Measurements from ENCODE around the gene EYA2. TPM values are rescaled to one million over a fixed set of nuclear protein-coding genes. Genes with fewer than 3 reads are reported as not detected.

Gene EYA2
- total RNA-seq, 1 donor from 2014 or later: 8.1 TPM

DNA sequence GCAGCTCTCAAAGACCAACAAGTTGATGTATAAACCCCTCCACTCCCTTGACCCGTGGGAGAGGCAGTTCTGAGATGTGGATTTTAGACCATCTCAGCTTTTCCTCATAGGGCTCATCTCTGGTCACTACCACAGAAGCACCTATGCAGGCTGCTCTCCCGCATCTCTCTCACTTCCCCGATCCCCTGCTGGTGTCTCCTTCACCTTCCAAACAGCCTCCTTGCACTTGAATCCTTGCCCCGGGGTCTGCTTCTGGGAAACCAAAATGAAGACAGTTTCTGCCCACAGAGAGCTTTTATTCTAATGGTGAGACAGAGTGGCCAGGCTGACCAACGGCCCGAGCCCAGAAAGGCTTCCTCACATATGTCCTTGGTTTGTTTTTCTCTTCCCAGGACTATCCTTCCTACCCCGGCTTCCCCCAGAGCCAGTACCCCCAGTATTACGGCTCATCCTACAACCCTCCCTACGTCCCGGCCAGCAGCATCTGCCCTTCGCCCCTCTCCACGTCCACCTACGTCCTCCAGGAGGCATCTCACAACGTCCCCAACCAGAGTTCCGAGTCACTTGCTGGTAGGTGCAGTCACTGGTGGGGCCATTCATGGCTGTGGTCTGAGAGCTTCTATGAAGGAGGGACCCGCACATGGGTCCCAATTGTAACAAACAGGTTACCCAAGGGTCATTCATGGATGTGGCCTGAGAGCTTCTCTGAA is 179.3 kb downstream of the EYA2 start:
- no peak for DNase-seq (ENCODE audit: extremely low spot score, unreplicated experiment)
- no peak for TF ChIP-seq CTCF (conservative IDR thresholded peaks at IDR 0.05)

GRCh38 chr20:47075263-47075662 is 180.6 kb downstream of the EYA2 start:
- Mint-ChIP-seq H3K27ac (no peak overlapping the region), H3K27me3 (no peaks in the 10 kb centered on the region), H3K9me3 (peaks cover 11% of the 10 kb centered on the region), H3K4me1 (ENCODE audit: unreplicated experiment) (no peaks in the 10 kb centered on the region), H3K4me3 (no peak overlapping the region), H3K36me3 (peaks cover 22% of the 10 kb centered on the region)
- DNase-seq (ENCODE audit: extremely low spot score, unreplicated experiment): no peak
- TF ChIP-seq CTCF (conservative IDR thresholded peaks at IDR 0.05): no peak

More for the DNA sequence above, 179.3 kb downstream of the EYA2 start:
- H3K36me3 Mint-ChIP-seq: peaks cover 22% of the 10 kb centered on the region
- H3K4me1 Mint-ChIP-seq (ENCODE audit: unreplicated experiment): no peaks in the 10 kb centered on the region
- H3K27me3 Mint-ChIP-seq: no peaks in the 10 kb centered on the region
- no peak overlapping the region for H3K27ac Mint-ChIP-seq
- H3K9me3 Mint-ChIP-seq: peaks cover 11% of the 10 kb centered on the region
- no peak overlapping the region for H3K4me3 Mint-ChIP-seq

DNA sequence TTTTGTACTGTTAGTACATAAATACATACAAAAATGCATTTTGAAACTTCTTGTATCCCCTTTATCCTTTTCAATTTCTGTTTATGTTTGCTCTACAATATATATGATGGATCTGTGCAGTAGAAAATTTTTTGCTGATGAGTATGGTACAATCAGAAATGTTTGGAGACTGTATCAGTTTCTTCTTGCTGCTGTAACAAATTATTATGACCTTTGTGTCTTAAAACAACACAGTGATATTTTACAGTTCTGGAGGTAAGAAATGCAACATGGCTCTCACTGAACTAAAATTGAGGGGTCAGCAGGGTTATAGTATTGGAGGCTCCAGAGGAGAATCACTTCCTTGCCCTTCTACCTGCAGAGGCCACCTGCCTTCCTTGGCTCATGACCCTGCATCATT is 184.4 kb downstream of the EYA2 start:
- peaks cover 11% of the 10 kb centered on the region for H3K9me3 Mint-ChIP-seq
- H3K36me3 Mint-ChIP-seq: peaks cover 17% of the 10 kb centered on the region
- no peak for DNase-seq (ENCODE audit: extremely low spot score, unreplicated experiment)
- H3K27ac Mint-ChIP-seq: no peak overlapping the region
- no peaks in the 10 kb centered on the region for H3K4me1 Mint-ChIP-seq (ENCODE audit: unreplicated experiment)
- no peaks in the 10 kb centered on the region for H3K27me3 Mint-ChIP-seq
- no peak for TF ChIP-seq CTCF (conservative IDR thresholded peaks at IDR 0.05)
- no peak overlapping the region for H3K4me3 Mint-ChIP-seq

DNA sequence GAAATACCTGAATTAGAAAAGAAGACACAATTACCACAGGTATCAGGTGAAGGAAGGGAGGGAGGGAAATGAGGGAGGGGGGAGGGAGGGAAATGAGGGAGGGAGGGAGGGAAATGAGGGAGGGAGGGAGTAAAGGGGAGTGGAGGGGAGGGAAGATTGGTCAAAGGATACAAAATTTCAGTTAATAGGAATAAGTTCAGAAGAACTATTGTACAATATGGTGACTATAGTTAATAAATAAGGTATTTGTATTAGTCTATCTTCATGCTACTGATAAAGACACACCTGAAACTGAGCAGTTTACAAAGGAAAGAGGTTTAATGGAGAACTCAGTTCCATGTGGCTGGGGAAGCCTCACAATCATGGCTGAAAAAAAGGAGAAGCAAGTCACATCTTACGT is 185.7 kb downstream of the EYA2 start:
- Mint-ChIP-seq H3K4me1 (ENCODE audit: unreplicated experiment) (no peaks in the 10 kb centered on the region), H3K27ac (no peak overlapping the region), H3K36me3 (peaks cover 15% of the 10 kb centered on the region), H3K9me3 (peaks cover 11% of the 10 kb centered on the region), H3K4me3 (no peak overlapping the region), H3K27me3 (no peaks in the 10 kb centered on the region)
- no peak for DNase-seq (ENCODE audit: extremely low spot score, unreplicated experiment)
- TF ChIP-seq CTCF (conservative IDR thresholded peaks at IDR 0.05): no peak

DNA sequence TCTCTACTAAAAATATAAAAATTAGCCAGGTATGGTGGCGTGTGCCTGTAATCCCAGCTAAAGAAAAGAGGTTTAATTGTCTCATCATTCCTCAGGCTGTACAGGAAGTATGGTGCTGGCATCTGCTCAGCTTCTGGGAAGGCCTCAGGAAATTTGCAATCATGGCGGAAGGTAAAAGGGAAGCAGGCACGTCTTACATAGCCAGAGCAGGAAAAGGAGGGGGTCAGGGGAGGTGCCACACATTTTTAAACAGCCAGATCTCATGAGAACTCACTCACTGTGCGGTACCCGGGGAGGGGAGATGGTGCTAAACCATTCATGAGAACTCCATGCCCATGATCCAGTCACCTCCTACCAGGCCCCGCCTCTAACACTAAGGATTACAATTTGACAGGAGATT is 191.7 kb downstream of the EYA2 start:
- no peak for TF ChIP-seq CTCF (conservative IDR thresholded peaks at IDR 0.05)
- no peak overlapping the region for H3K27ac Mint-ChIP-seq
- H3K36me3 Mint-ChIP-seq: no peaks in the 10 kb centered on the region
- no peak overlapping the region for H3K4me3 Mint-ChIP-seq
- peaks cover 5% of the 10 kb centered on the region for H3K9me3 Mint-ChIP-seq
- no peak for DNase-seq (ENCODE audit: extremely low spot score, unreplicated experiment)
- no peaks in the 10 kb centered on the region for H3K4me1 Mint-ChIP-seq (ENCODE audit: unreplicated experiment)
- no peaks in the 10 kb centered on the region for H3K27me3 Mint-ChIP-seq

Measured in type B pancreatic cell (in vitro differentiated cells).